Caco-2 (cell line): Measurements from ENCODE around the gene ASTE1. TPM values are rescaled to one million over a fixed set of nuclear protein-coding genes. Genes with fewer than 3 reads are reported as not detected.

Experiments used
- BruUV-seq: library from RNA; stranded (reverse); fragments of 400-500 nt; replicated peaks from 2 replicates; lab custom pipeline; 2021; lab: Mats Ljungman, UMichigan
- CTCF ChIA-PET: fragments of 300-600 bp; sonication (Branson Sonifier 250); formaldehyde crosslinking; loops from one replicate; lab custom pipeline; 2022; ENCODE audit warnings: antibody characterized with exemption; lab: Charles Lee
- POLR2A ChIA-PET: fragments of 300-600 bp; sonication (Branson Sonifier 250); formaldehyde crosslinking; loops from one replicate; lab custom pipeline; 2022; ENCODE audit warnings: antibody characterized with exemption; lab: Charles Lee
- DNase-seq, 2 experiments: peaks; one replicate each; pipeline versions ENCODE4 v3.0.0 to v3.0.0-alpha.2; 2020 to 2022
- H3K27me3 ChIP-seq: replicated peaks from 2 replicates; pipeline ENCODE4 v1.6.0; 2011; ENCODE audit warnings: low read length; ENCODE audit not compliant: control insufficient read depth, insufficient read depth
- H3K36me3 ChIP-seq: 2 replicates; pipeline ENCODE4 v1.5.1; 2011; ENCODE audit warnings: low read length; ENCODE audit not compliant: control insufficient read depth, insufficient read depth
- H3K4me1 ChIP-seq: fragments of 250-450 bp; sonication (Bioruptor Pico); 2 replicates; pipeline ENCODE4 v1.5.1; 2020; ENCODE audit warnings: mild to moderate bottlenecking
- H3K4me3 ChIP-seq: 2 replicates; pipeline ENCODE4 v1.5.1; 2011; ENCODE audit warnings: low read depth, mild to moderate bottlenecking, control low read depth, low read length
- H3K9me3 ChIP-seq: fragments of 250-450 bp; sonication (Bioruptor Pico); 2 replicates; pipeline ENCODE4 v1.5.1; 2020; ENCODE audit warnings: mild to moderate bottlenecking, moderate library complexity
- H3K27ac Mint-ChIP-seq: one replicate; pipeline ENCODE4 v1.8.0; 2022; ENCODE audit warnings: mixed read lengths; ENCODE audit not compliant: unreplicated experiment
- H3K27me3 Mint-ChIP-seq: one replicate; pipeline ENCODE4 v1.8.0; 2022; ENCODE audit warnings: mixed read lengths; ENCODE audit not compliant: insufficient read depth, unreplicated experiment
- H3K36me3 Mint-ChIP-seq: one replicate; pipeline ENCODE4 v1.8.0; 2022; ENCODE audit warnings: mild to moderate bottlenecking, mixed read lengths; ENCODE audit not compliant: insufficient read depth, unreplicated experiment
- H3K4me1 Mint-ChIP-seq: one replicate; pipeline ENCODE4 v1.8.0; 2022; ENCODE audit warnings: low read depth, mixed read lengths; ENCODE audit not compliant: unreplicated experiment
- H3K4me3 Mint-ChIP-seq: one replicate; pipeline ENCODE4 v1.8.0; 2022; ENCODE audit warnings: mild to moderate bottlenecking, moderate library complexity, mixed read lengths; ENCODE audit not compliant: unreplicated experiment
- H3K9me3 Mint-ChIP-seq: one replicate; pipeline ENCODE4 v1.8.0; 2022; ENCODE audit warnings: mixed read lengths; ENCODE audit not compliant: unreplicated experiment
- CTCF ChIP-seq, 2 experiments: fragments of 200-600 bp in 1 of 2; IDR thresholded peaks; 1 replicate in 1 of 2; 2 replicates in 1 of 2; pipeline versions ENCODE4 v1.5.1 to v1.8.0; 2011 to 2022; ENCODE audit warnings: antibody characterized with exemption in 1 of 2, control low read depth in 1 of 2, inconsistent platforms in 1 of 2, low read depth in 1 of 2, low read length in 1 of 2, mild to moderate bottlenecking in 1 of 2, moderate library complexity in 1 of 2; ENCODE audit not compliant: insufficient read depth in 1 of 2, severe bottlenecking in 1 of 2, unreplicated experiment in 1 of 2
- intact Hi-C: fragments of 100-400 bp; cut with micrococcal nuclease; formaldehyde crosslinking; loops from one replicate; pipeline ENCODE4 v1.10.0; 2022; ENCODE audit not compliant: unreplicated experiment
- total RNA-seq: library from RNA; stranded (reverse); gene quantifications from 2 replicates; pipeline ENCODE4 v1.2.3, GENCODE V29; 2022

The ASTE1 gene
- total RNA-seq, 1 experiment from 2014 or later = 11.0 TPM

- Mint-ChIP-seq H3K4me3 (no peak overlapping the region), H3K36me3 (no peaks in the 10 kb centered on the region), H3K4me1 (no peaks in the 10 kb centered on the region), H3K27ac (no peak overlapping the region), H3K9me3 (no peaks in the 10 kb centered on the region), H3K27me3 (no peaks in the 10 kb centered on the region)
- intact Hi-C loops = no loop called here
- Histone ChIP-seq H3K36me3 (no peaks in the 10 kb centered on the region), H3K27me3 (no peaks in the 10 kb centered on the region), H3K4me3 (no peak overlapping the region), H3K4me1 (no peaks in the 10 kb centered on the region), H3K9me3 (no peaks in the 10 kb centered on the region)
- TF ChIP-seq CTCF (IDR thresholded peaks at IDR 0.05; ENCODE audit: insufficient read depth in 1 of 2, low read depth in 1 of 2, low read length in 1 of 2, severe bottlenecking in 1 of 2, unreplicated experiment in 1 of 2) = no peak
- POLR2A ChIA-PET = no interaction called here
- DNase-seq = no peak
- CTCF ChIA-PET = no interaction called here
- no TSS peak for BruUV-seq
These were observed 46.2 kb upstream of the ASTE1 start for GRCh38 chr3:131072845-131073244.

GRCh38 chr3:131072099-131072559 is 45.5 kb upstream of the ASTE1 start:
- ChIA-PET POLR2A (no interaction called here), CTCF (no interaction called here)
- H3K27me3 Mint-ChIP-seq = no peaks in the 10 kb centered on the region
- no peaks in the 10 kb centered on the region for H3K9me3 ChIP-seq
- TF ChIP-seq CTCF (IDR thresholded peaks at IDR 0.05; ENCODE audit: insufficient read depth in 1 of 2, low read depth in 1 of 2, low read length in 1 of 2, severe bottlenecking in 1 of 2, unreplicated experiment in 1 of 2) = no peak
- intact Hi-C loops = no loop called here
- H3K4me1 Mint-ChIP-seq = no peaks in the 10 kb centered on the region
- no peaks in the 10 kb centered on the region for H3K36me3 Mint-ChIP-seq
- BruUV-seq = no TSS peak
- no peaks in the 10 kb centered on the region for H3K27me3 ChIP-seq
- no peak overlapping the region for H3K27ac Mint-ChIP-seq
- H3K4me1 ChIP-seq = no peaks in the 10 kb centered on the region
- no peak for DNase-seq
- H3K4me3 Mint-ChIP-seq = no peak overlapping the region
- no peaks in the 10 kb centered on the region for H3K36me3 ChIP-seq
- H3K4me3 ChIP-seq = no peak overlapping the region
- H3K9me3 Mint-ChIP-seq = no peaks in the 10 kb centered on the region

- Mint-ChIP-seq H3K27me3 (no peaks in the 10 kb centered on the region), H3K9me3 (no peaks in the 10 kb centered on the region), H3K4me3 (no peak overlapping the region), H3K36me3 (no peaks in the 10 kb centered on the region), H3K27ac (no peak overlapping the region), H3K4me1 (no peaks in the 10 kb centered on the region)
- intact Hi-C loops = no loop called here
- ChIA-PET CTCF (no interaction called here), POLR2A (no interaction called here)
- Histone ChIP-seq H3K36me3 (no peaks in the 10 kb centered on the region), H3K4me3 (no peak overlapping the region), H3K27me3 (no peaks in the 10 kb centered on the region), H3K4me1 (no peaks in the 10 kb centered on the region), H3K9me3 (no peaks in the 10 kb centered on the region)
- no TSS peak for BruUV-seq
- no peak for TF ChIP-seq CTCF (IDR thresholded peaks at IDR 0.05; ENCODE audit: insufficient read depth in 1 of 2, low read depth in 1 of 2, low read length in 1 of 2, severe bottlenecking in 1 of 2, unreplicated experiment in 1 of 2)
- DNase-seq = no peak
These were observed 41.4 kb upstream of the ASTE1 start for GRCh38 chr3:131067983-131068382.
